Right atrium auricular region (tissue), 2 donors: ENCODE measurements around the gene TMUB1. TPM values are rescaled to one million over a fixed set of nuclear protein-coding genes. Genes with fewer than 3 reads are reported as not detected.

ENCODE experiments used
- DNase-seq: peaks from one replicate; pipeline ENCODE4 v3.0.0-alpha.2; 2019; ENCODE audit warnings: low spot score
- H3K27ac ChIP-seq, 2 donors: fragments of 200-600 bp; sonication (generic); 1 replicate in 1 of 2; 2 replicates in 1 of 2; pipeline ENCODE4 v1.5.1; 2016 to 2019
- H3K27me3 ChIP-seq, 2 donors: fragments of 200-600 bp; sonication (generic); one replicate each; pipeline versions ENCODE4 v1.5.1 to v1.6.0; 2017 to 2019
- H3K36me3 ChIP-seq: fragments of 200-600 bp; sonication (generic); one replicate; pipeline ENCODE4 v1.5.1; 2016
- H3K4me1 ChIP-seq, 2 donors: fragments of 200-600 bp; sonication (generic); one replicate each; pipeline versions ENCODE4 v1.5.1 to v1.6.0; 2017 to 2019
- H3K4me3 ChIP-seq, 2 donors: fragments of 200-600 bp; sonication (generic); 1 replicate in 1 of 2; 2 replicates in 1 of 2; pipeline ENCODE4 v1.5.1; 2017 to 2019; ENCODE audit warnings: mild to moderate bottlenecking in 1 of 2, moderate library complexity in 1 of 2
- H3K9me3 ChIP-seq, 2 donors: fragments of 200-600 bp; sonication (generic); one replicate each; pipeline ENCODE4 v1.5.1; 2019
- CTCF ChIP-seq, 2 donors: fragments of 200-600 bp; sonication (generic); IDR thresholded peaks; one replicate each; pipeline ENCODE4 v1.5.1; 2019; ENCODE audit warnings: antibody characterized with exemption in 2 of 2
- total RNA-seq, 2 donors: library from RNA; depleted of rRNA; stranded (reverse); fragments of >200 nt; gene quantifications; one replicate each; pipeline ENCODE4 v1.1.0, GENCODE V29; 2016

Gene TMUB1
- total RNA-seq, 2 donors from 2014 or later, result 28.0 to 53.6 TPM

- no peak for DNase-seq
- Histone ChIP-seq H3K27ac (no peak overlapping the region), H3K27me3 (no peaks in the 10 kb centered on the region), H3K9me3 (no peaks in the 10 kb centered on the region), H3K4me3 (no peak overlapping the region), H3K36me3 (peaks cover 51% of the 10 kb centered on the region), H3K4me1 (peaks cover 0 to 10% of the 10 kb centered on the region in 2 donors)
- TF ChIP-seq CTCF (IDR thresholded peaks at IDR 0.05), result no peak
Measured at GRCh38 chr7:151119902-151120301, 36.6 kb upstream of the TMUB1 start.

DNA sequence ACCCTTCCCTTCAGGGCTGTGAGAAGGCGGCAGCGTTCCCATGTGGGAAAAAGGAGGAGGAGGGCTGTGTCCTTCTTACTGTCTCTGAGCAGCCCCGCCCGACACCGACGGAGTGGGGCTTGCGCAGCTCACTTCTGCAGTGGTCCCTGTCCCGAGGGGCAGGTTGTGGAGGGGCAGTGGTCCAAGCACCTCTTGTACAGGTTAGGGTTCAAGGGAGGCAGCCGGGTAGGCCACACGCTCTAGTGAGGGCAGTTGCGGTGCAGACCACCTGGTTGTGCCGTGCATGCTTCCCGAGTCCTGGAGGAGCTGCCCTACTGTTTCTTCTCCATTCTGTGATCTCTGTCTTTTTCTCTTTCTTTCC, 35.7 kb upstream of the TMUB1 start:
- no peaks in the 10 kb centered on the region for H3K27me3 ChIP-seq
- no peak for DNase-seq
- H3K27ac ChIP-seq, result no peak overlapping the region
- peaks cover 51% of the 10 kb centered on the region for H3K36me3 ChIP-seq
- H3K9me3 ChIP-seq, result no peaks in the 10 kb centered on the region
- no peak for TF ChIP-seq CTCF (IDR thresholded peaks at IDR 0.05)
- peaks cover 0 to 13% of the 10 kb centered on the region in 2 donors for H3K4me1 ChIP-seq
- no peak overlapping the region for H3K4me3 ChIP-seq

DNA sequence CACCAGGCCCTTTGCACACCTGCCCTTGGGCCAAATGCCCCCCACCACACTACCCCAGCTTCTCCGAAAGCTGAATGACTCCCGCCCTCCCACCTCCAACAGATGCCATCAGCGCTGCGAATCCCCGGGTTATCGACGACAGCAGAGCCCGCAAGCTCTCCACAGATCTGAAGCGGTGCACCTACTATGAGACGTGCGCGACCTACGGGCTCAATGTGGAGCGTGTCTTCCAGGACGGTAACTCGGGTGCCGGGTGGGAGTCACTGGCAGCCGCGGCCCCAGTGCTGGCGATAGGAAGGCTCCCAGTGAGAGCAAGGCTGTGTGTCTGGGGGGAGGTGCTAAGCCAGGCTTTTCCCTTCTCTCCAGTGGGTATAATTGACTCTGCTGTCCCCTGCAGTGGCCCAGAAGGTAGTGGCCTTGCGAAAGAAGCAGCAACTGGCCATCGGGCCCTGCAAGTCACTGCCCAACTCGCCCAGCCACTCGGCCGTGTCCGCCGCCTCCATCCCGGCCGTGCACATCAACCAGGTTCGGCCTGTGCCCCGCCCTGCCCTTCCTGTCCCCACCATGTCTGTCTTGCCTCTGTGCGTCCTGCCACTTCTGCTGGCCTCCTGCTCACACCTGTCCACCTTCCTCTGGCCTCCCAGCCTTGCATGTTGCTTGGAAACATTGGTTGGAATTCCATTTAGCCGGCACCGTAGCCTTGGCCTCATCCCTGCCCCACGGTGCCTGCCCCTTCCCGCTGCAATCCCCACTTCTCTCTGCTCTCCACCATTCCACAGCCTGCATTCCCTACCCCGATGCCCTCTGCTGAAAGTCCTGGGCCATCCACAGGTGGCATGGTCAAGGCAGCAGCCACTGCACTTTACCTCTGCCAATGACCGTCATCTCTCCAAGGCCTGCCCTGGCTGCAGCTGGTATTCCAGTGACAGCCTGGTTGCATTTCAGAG, 35.1 kb upstream of the TMUB1 start:
- Histone ChIP-seq H3K4me1 (peaks cover 0 to 16% of the 10 kb centered on the region in 2 donors), H3K27ac (no peak overlapping the region), H3K27me3 (no peaks in the 10 kb centered on the region), H3K9me3 (no peaks in the 10 kb centered on the region), H3K36me3 (peaks cover 48% of the 10 kb centered on the region), H3K4me3 (no peak overlapping the region)
- no peak for TF ChIP-seq CTCF (IDR thresholded peaks at IDR 0.05)
- DNase-seq, result no peak

DNA sequence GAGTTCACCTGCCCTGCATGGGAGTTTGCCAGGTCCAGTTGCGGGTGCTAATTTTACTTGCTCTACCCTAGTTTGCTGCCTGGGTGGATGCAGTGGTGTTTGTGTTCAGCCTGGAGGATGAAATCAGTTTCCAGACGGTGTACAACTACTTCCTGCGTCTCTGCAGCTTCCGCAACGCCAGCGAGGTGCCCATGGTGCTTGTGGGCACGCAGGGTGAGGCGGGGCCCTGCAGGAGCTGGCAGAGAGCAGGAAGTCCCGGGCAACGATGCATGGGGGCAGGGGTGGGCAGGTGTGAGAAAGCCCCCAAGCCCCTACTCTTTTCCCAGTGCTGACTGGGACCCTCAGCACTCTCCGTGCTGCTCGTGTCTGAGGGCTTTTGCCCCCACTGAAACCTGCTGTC, 34.3 kb upstream of the TMUB1 start:
- Histone ChIP-seq H3K9me3 (no peaks in the 10 kb centered on the region), H3K4me1 (peaks cover 0 to 16% of the 10 kb centered on the region in 2 donors), H3K36me3 (peaks cover 40% of the 10 kb centered on the region), H3K4me3 (no peak overlapping the region), H3K27ac (no peak overlapping the region), H3K27me3 (no peaks in the 10 kb centered on the region)
- DNase-seq, result no peak
- TF ChIP-seq CTCF (IDR thresholded peaks at IDR 0.05), result no peak

- H3K4me1 ChIP-seq, result peaks cover 0 to 16% of the 10 kb centered on the region in 2 donors
- no peak overlapping the region for H3K4me3 ChIP-seq
- H3K9me3 ChIP-seq, result no peaks in the 10 kb centered on the region
- H3K27me3 ChIP-seq, result no peaks in the 10 kb centered on the region
- no peak for DNase-seq
- no peak overlapping the region for H3K27ac ChIP-seq
- peaks cover 39% of the 10 kb centered on the region for H3K36me3 ChIP-seq
- TF ChIP-seq CTCF (IDR thresholded peaks at IDR 0.05), result no peak
Measured at GRCh38 chr7:151116603-151117440, 33.5 kb upstream of the TMUB1 start.
